Tibial nerve (tissue), 4 donors: ENCODE measurements around the gene CCDC9.

Source experiments
- CTCF ChIP-seq, 5 experiments: fragments of 200-600 bp in 3 of 5; fragments of 450-650 bp in 2 of 5; sonication (generic) in 3 of 5; IDR thresholded peaks; one replicate each; pipeline ENCODE4 v1.5.1; 2016 to 2019; ENCODE audit warnings: antibody characterized with exemption in 5 of 5, mild to moderate bottlenecking in 3 of 5, moderate library complexity in 2 of 5
- EP300 ChIP-seq, 2 donors: sonication (generic); formaldehyde crosslinking; IDR thresholded peaks; one replicate each; pipeline ENCODE4 v1.6.1; 2017; ENCODE audit warnings: antibody characterized with exemption in 2 of 2, mild to moderate bottlenecking in 1 of 2
- POLR2A ChIP-seq, 2 donors: fragments of 450-650 bp; IDR thresholded peaks; one replicate each; pipeline ENCODE4 v1.6.1; 2017; ENCODE audit warnings: antibody characterized with exemption in 2 of 2, mild to moderate bottlenecking in 2 of 2, moderate library complexity in 2 of 2

GRCh38 chr19:47305309-47305751 lies 49.0 kb downstream of the CCDC9 start:
- TF ChIP-seq CTCF (IDR thresholded peaks at IDR 0.05) (peak; percentile 70 to 92 (median 82)), POLR2A (IDR thresholded peaks at IDR 0.05) (no peak), EP300 (IDR thresholded peaks at IDR 0.05) (peak in 1 of 2 donors; percentile 70)
